DMS79 (cell line): Measurements from ENCODE around the gene VSIG2.
A peak's percentile ranks its signal among the peaks of the same experiment; 100 is the strongest.

ENCODE experiments used
- DNase-seq: peaks from one replicate; lab custom pipeline; 2025; lab: John Stamatoyannopoulos, UW

VSIG2 gene

GRCh38 chr11:124722176-124722575 lies 29.9 kb downstream of the VSIG2 start:
- no peak for DNase-seq

DNA sequence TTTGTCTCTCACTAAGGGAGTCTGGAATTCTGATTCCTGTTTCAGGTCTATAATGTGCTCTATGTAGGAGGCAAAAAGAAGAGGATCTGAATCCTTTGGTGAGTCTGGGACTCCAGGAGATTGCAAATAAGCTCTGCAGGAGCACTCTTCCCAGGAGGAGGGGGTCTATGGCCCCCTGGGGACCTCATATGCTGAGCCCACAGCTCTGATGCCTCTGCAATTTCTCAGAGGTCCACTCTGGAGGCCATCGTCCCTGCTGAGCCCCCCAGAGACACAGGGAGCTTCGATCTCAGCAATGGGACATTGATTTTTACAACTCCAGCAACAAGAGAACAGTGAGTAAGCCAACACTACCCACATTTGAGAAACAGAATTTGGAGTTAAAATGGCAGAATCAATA lies 32.5 kb downstream of the VSIG2 start:
- DNase-seq: no peak

DNA sequence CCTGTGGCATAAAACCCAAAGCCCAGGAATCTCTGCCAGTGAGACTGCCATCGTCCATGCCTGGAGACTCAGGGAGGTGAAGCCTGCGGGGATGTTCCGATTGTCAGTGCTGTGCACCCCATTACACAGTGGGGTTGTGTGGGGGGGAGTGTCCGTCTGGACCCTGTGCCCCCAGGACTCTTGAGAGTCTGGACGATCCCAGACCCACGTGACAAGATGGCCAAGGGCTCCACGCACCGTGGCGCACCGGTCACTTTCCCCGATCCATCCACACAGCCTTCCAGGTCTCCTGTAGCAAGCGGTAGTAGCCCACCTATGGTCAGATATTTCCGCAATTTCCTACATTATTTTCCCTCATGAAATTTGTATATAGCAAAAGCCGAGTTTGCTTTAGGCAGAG lies 33.3 kb downstream of the VSIG2 start:
- DNase-seq: no peak

DNA sequence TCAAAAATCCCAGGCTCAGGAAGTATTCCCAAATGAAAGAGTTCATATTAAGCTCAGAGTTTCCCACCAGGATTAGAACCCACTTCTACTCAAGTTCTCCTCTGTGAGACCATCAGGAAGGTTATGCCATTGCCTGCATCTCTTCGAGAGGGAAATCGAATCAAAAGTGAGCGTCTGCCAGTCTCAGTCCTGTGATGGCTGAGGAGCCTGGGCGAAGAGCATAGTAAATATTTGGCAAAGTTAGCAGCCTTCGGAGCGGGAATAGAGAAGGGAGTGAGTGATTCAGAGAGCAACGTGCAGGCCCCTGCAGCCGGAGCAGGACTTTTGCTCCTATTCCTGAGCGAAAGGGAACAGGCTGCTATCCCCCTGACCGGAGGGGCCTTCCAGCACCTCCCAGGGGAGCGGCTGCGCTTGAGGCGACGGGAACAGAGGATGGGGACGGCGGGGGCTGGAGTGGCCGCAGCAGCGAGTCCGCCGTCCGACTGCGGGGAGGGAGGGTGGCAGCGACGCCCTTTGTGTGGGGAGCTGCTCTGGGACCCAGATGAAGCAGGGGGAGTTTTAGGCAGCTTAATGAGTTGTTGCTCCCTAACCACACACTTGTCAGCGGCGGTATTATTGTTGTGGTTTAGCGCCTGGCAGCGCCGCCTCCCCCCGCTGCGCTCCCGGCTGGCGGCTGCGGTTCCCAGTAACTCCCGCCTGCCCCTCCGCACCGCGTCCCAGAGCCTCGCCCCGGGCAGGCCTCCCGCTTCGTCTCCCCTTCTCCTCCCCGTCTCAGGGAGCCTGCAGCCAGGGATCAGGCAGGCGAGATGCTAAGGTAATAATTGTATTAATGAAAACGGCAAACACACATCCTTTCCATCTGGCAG lies 34.0 kb downstream of the VSIG2 start:
- DNase-seq: peak; percentile 11

- DNase-seq: no peak
Observed at GRCh38 chr11:124717421-124717785, 34.7 kb downstream of the VSIG2 start.

DNA sequence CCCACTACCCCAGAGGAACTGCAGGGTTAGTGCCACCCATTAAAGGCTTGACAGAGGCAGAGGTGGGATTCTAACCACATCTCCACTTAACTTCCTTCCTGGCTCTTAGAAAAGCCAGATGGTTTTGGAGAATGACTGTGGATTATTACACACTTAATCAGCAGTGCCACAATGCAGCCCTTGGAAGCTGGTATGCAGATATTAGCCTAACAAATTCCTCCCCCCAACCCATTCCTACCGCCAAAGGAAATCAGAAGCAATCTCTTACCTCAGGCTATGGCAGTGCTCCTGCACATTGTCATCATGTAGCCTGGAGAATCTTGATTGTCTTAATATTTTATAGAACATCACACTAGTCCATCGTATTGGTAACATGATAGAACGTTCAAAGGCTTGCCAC lies 35.5 kb downstream of the VSIG2 start:
- no peak for DNase-seq

- no peak for DNase-seq
Observed at GRCh38 chr11:124712392-124712791, 39.7 kb downstream of the VSIG2 start.

- DNase-seq: no peak
Observed at GRCh38 chr11:124707829-124708228, 44.2 kb downstream of the VSIG2 start.

GRCh38 chr11:124700028-124700427 lies 52.0 kb downstream of the VSIG2 start:
- DNase-seq: no peak

- no peak for DNase-seq
Observed at GRCh38 chr11:124699547-124699946, 52.5 kb downstream of the VSIG2 start.
